Mesendoderm (in vitro differentiated cells): ENCODE results near the gene PLD3. TPM values are rescaled to one million over a fixed set of nuclear protein-coding genes. Genes with fewer than 3 reads are reported as not detected.

Experiments used
- DNase-seq: peaks from one replicate; pipeline ENCODE4 v3.0.0; 2013
- H2AK5ac ChIP-seq: 2 replicates; pipeline ENCODE4 v1.6.1; 2013; ENCODE audit warnings: low read length, inconsistent platforms
- H2BK120ac ChIP-seq: 2 replicates; pipeline ENCODE4 v1.6.1; 2013; ENCODE audit warnings: low read depth, mild to moderate bottlenecking, low read length, moderate library complexity, mixed read lengths
- H2BK15ac ChIP-seq: replicated peaks from 2 replicates; pipeline ENCODE4 v1.6.1; 2013; ENCODE audit warnings: low read depth, mild to moderate bottlenecking, moderate library complexity
- H2BK5ac ChIP-seq: 2 replicates; pipeline ENCODE4 v1.6.1; 2013; ENCODE audit warnings: low read length, inconsistent platforms
- H3K18ac ChIP-seq: 2 replicates; pipeline ENCODE4 v1.6.1; 2013; ENCODE audit warnings: mild to moderate bottlenecking, low read length, mixed read lengths
- H3K23ac ChIP-seq: one replicate; pipeline ENCODE4 v1.6.1; 2013; ENCODE audit warnings: low read length
- H3K27ac ChIP-seq: 2 replicates; pipeline ENCODE4 v1.5.1; 2013; ENCODE audit warnings: low read depth, mild to moderate bottlenecking, inconsistent platforms, low read length, moderate library complexity
- H3K27me3 ChIP-seq: 2 replicates; pipeline ENCODE4 v1.6.1; 2013; ENCODE audit warnings: low read length, control low read depth, mild to moderate bottlenecking, inconsistent platforms; ENCODE audit not compliant: insufficient read depth, poor library complexity
- H3K36me3 ChIP-seq: 2 replicates; pipeline ENCODE4 v1.6.1; 2013; ENCODE audit warnings: low read length, inconsistent platforms; ENCODE audit not compliant: control insufficient read depth, insufficient read depth
- H3K4ac ChIP-seq: one replicate; pipeline ENCODE4 v1.6.1; 2013; ENCODE audit warnings: low read depth, mild to moderate bottlenecking, low read length, moderate library complexity
- H3K4me1 ChIP-seq: 2 replicates; pipeline ENCODE4 v1.6.1; 2013; ENCODE audit warnings: low read depth, low read length, inconsistent platforms; ENCODE audit not compliant: control insufficient read depth
- H3K4me2 ChIP-seq: 2 replicates; pipeline ENCODE4 v1.6.1; 2013; ENCODE audit warnings: low read length
- H3K4me3 ChIP-seq: 2 replicates; pipeline ENCODE4 v1.5.1; 2013; ENCODE audit warnings: mild to moderate bottlenecking, low read length
- H3K56ac ChIP-seq: one replicate; pipeline ENCODE4 v1.6.1; 2013; ENCODE audit warnings: low read length
- H3K79me1 ChIP-seq: 2 replicates; pipeline ENCODE4 v1.6.1; 2013; ENCODE audit warnings: low read length, inconsistent platforms
- H3K79me2 ChIP-seq: 2 replicates; pipeline ENCODE4 v1.6.1; 2013; ENCODE audit warnings: mild to moderate bottlenecking, low read length; ENCODE audit not compliant: control insufficient read depth, insufficient read depth
- H3K9ac ChIP-seq: 2 replicates; pipeline ENCODE4 v1.6.1; 2013; ENCODE audit warnings: low read length, inconsistent platforms
- H4K5ac ChIP-seq: one replicate; pipeline ENCODE4 v1.6.1; 2013; ENCODE audit warnings: low read length
- H4K8ac ChIP-seq: one replicate; pipeline ENCODE4 v1.6.1; 2013; ENCODE audit warnings: low read depth, mild to moderate bottlenecking, control low read depth, low read length, moderate library complexity
- WGBS: extraction: QIAGEN DNeasy Blood & Tissue Kit; methylation state at CpG from one replicate; pipeline ENCODE4 v1.1.7; 2013; ENCODE audit warnings: low lambda C conversion rate, missing lambda C conversion rate; ENCODE audit not compliant: insufficient coverage; ENCODE audit errors: extremely low coverage; 5-methylcytosine and 5-hydroxymethylcytosine counted together
- polyA plus RNA-seq, 2 experiments: library from polyadenylated mRNA; stranded (reverse); fragments of 200-250 nt; gene quantifications; one replicate each; pipeline ENCODE4 v1.2.3, GENCODE V29; 2013

PLD3 gene
- 130 TPM for polyA plus RNA-seq (2013, experiment 1 of 2)
- 129 TPM for polyA plus RNA-seq (2013, experiment 2 of 2)

- no peak within 1 kb of the TSS for H3K27ac ChIP-seq
- peaks cover 3% of the 10 kb centered on the region for H3K4me1 ChIP-seq
- H3K4ac ChIP-seq, result no peak within 1 kb of the TSS
- DNase-seq, result peak; percentile 99
- H3K23ac ChIP-seq, result no peak within 1 kb of the TSS
- H4K5ac ChIP-seq, result no peak within 1 kb of the TSS
- H2BK120ac ChIP-seq, result no peak within 1 kb of the TSS
- H3K79me1 ChIP-seq, result peaks cover 8% of the 10 kb centered on the region
- H3K4me3 ChIP-seq, result peak within 1 kb of the TSS; percentile 92
- H3K18ac ChIP-seq, result no peak within 1 kb of the TSS
- H3K79me2 ChIP-seq, result peaks cover 3% of the 10 kb centered on the region
- WGBS, result no CpG with 5 or more reads among the region's 77 CpGs
- no peak within 1 kb of the TSS for H2BK15ac ChIP-seq
- peak within 1 kb of the TSS; percentile 85 for H3K4me2 ChIP-seq
- H2AK5ac ChIP-seq, result peak within 1 kb of the TSS; percentile 88
- peak within 1 kb of the TSS; percentile 85 for H3K9ac ChIP-seq
- no peak within 1 kb of the TSS for H2BK5ac ChIP-seq
- H4K8ac ChIP-seq, result no peak within 1 kb of the TSS
- peak within 1 kb of the TSS; percentile 95 for H3K56ac ChIP-seq
- H3K36me3 ChIP-seq, result no peaks in the 10 kb centered on the region
- H3K27me3 ChIP-seq, result no peaks in the 10 kb centered on the region
These were observed at the start of gene PLD3, which contains the start of gene C19orf47 for GRCh38 chr19:40348125-40348913. TSS of gene PLD3 (plus strand) at chr19:40348695. CDS start at chr19:40366484, 17,789 bp downstream. TSS of gene C19orf47 (minus strand) at chr19:40348397. CDS start at chr19:40341857, 6,540 bp downstream.

DNA sequence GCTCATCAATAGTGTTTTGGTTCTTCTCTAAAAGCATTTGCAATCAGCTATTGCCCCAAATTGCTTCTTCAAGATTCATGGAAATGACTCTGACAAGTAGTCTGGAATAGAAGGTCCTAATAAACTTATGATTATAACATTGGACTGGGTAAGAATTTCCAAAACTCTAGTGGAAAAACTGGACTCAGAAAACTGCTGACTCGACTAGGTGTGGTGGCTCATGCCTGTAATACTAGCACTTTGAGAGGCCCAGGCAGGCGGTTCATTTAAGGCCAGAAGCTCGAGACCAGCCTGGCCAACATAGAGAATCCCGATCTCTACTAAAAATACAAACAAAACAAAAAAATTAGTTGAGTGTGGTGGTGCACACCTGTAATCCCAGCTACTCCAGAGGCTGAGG, 47.8 kb upstream of the PLD3 start:
- Histone ChIP-seq H3K4me3 (no peak overlapping the region), H2BK5ac (no peak overlapping the region), H3K56ac (no peak overlapping the region), H3K79me2 (no peaks in the 10 kb centered on the region), H2AK5ac (no peak overlapping the region), H4K8ac (no peak overlapping the region), H3K27me3 (no peaks in the 10 kb centered on the region), H3K4ac (no peak overlapping the region), H3K27ac (no peak overlapping the region), H3K23ac (no peak overlapping the region), H3K4me1 (no peaks in the 10 kb centered on the region), H3K79me1 (no peaks in the 10 kb centered on the region), H4K5ac (no peak overlapping the region), H3K4me2 (no peak overlapping the region), H3K9ac (no peak overlapping the region), H3K18ac (no peak overlapping the region), H2BK15ac (no peak overlapping the region), H3K36me3 (no peaks in the 10 kb centered on the region), H2BK120ac (no peak overlapping the region)
- WGBS, result no CpG with 5 or more reads among the region's 4 CpGs
- DNase-seq, result no peak

DNA sequence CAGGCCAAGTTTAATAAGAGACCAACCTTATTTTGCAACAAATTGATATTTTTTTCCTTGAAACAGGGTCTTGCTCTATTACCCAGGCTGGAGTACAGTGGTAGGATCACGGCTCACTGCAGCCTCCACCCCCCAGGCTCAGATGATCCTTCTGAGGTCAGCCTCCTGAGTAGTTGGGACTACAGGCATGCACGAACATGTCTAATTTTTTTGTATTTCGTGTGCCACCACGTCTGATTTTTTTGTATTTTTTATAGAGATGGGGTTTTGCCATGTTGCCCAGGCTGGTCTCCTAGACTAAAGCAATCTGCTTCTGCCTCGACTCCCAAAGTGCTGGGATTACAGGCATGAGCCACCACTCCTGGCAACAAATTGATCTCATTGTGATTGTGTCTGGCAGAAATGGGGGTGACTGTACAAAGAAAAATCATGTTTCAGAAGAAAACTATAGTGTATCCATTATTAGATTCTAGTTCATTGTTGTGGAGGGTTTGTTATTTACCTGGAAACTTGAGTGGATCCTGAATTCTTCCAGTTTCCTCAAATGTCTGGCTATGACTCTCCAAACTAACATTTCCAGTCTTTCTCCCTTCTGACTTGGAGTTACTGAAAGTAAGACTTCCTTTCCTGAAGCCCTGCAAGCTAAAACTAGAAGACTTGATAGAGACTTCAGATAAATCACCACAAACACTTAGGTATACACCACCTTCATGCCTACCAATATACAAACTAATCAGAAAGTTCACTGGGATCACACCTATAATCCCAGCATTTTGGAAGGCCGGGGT, 46.1 kb upstream of the PLD3 start:
- no peak overlapping the region for H3K56ac ChIP-seq
- no peak overlapping the region for H3K18ac ChIP-seq
- H3K27me3 ChIP-seq, result no peaks in the 10 kb centered on the region
- no peak overlapping the region for H3K4me3 ChIP-seq
- no peaks in the 10 kb centered on the region for H3K79me1 ChIP-seq
- H3K27ac ChIP-seq, result no peak overlapping the region
- no peak overlapping the region for H2AK5ac ChIP-seq
- no peak overlapping the region for H2BK5ac ChIP-seq
- no peak overlapping the region for H4K5ac ChIP-seq
- H4K8ac ChIP-seq, result no peak overlapping the region
- no peak overlapping the region for H3K9ac ChIP-seq
- no peak overlapping the region for H2BK15ac ChIP-seq
- no peaks in the 10 kb centered on the region for H3K36me3 ChIP-seq
- H3K23ac ChIP-seq, result no peak overlapping the region
- no peaks in the 10 kb centered on the region for H3K4me1 ChIP-seq
- no peak overlapping the region for H2BK120ac ChIP-seq
- no peak overlapping the region for H3K4ac ChIP-seq
- no peak for DNase-seq
- WGBS, result no CpG with 5 or more reads among the region's 6 CpGs
- no peaks in the 10 kb centered on the region for H3K79me2 ChIP-seq
- no peak overlapping the region for H3K4me2 ChIP-seq

- Histone ChIP-seq H2BK5ac (no peak overlapping the region), H2BK120ac (no peak overlapping the region), H3K79me2 (no peaks in the 10 kb centered on the region), H3K23ac (no peak overlapping the region), H4K5ac (no peak overlapping the region), H3K18ac (no peak overlapping the region), H3K27me3 (no peaks in the 10 kb centered on the region), H3K79me1 (no peaks in the 10 kb centered on the region), H3K36me3 (no peaks in the 10 kb centered on the region), H3K27ac (no peak overlapping the region), H2BK15ac (no peak overlapping the region), H3K4ac (no peak overlapping the region), H4K8ac (no peak overlapping the region), H3K4me3 (no peak overlapping the region), H3K4me2 (no peak overlapping the region), H3K9ac (no peak overlapping the region), H3K56ac (no peak overlapping the region), H3K4me1 (no peaks in the 10 kb centered on the region), H2AK5ac (no peak overlapping the region)
- no CpG with 5 or more reads among the region's 2 CpGs for WGBS
- DNase-seq, result no peak
These were observed 44.7 kb upstream of the PLD3 start for GRCh38 chr19:40303765-40304164.

GRCh38 chr19:40304306-40304705, 44.2 kb upstream of the PLD3 start:
- Histone ChIP-seq H3K79me2 (no peaks in the 10 kb centered on the region), H3K4me2 (no peak overlapping the region), H2BK15ac (no peak overlapping the region), H3K4ac (no peak overlapping the region), H2BK120ac (no peak overlapping the region), H3K27me3 (no peaks in the 10 kb centered on the region), H4K8ac (no peak overlapping the region), H2BK5ac (no peak overlapping the region), H3K79me1 (no peaks in the 10 kb centered on the region), H3K9ac (no peak overlapping the region), H3K23ac (no peak overlapping the region), H3K4me1 (no peaks in the 10 kb centered on the region), H3K18ac (no peak overlapping the region), H2AK5ac (no peak overlapping the region), H3K4me3 (no peak overlapping the region), H3K27ac (no peak overlapping the region), H4K5ac (no peak overlapping the region), H3K36me3 (no peaks in the 10 kb centered on the region), H3K56ac (no peak overlapping the region)
- WGBS, result no CpG with 5 or more reads among the region's 4 CpGs
- no peak for DNase-seq
